Stimulated activated CD8-positive, alpha-beta memory T cell treated with anti-CD3 and anti-CD28 coated beads, Interleukin-15, amount 100 ng/mL, for 4 hours (primary cell): ENCODE measurements around the gene ESPNL.
A peak's percentile ranks its signal among the peaks of the same experiment; 100 is the strongest.

Experiments
- DNase-seq, 2 donors: peaks; one replicate each; pipeline ENCODE4 v3.0.0-alpha.2; 2020; ENCODE audit warnings: low read depth in 2 of 2

The ESPNL gene

GRCh38 chr2:238142382-238143205 is 42.5 kb downstream of the ESPNL start:
- DNase-seq = no peak

- no peak for DNase-seq
Observed at GRCh38 chr2:238143239-238143951, 43.3 kb downstream of the ESPNL start.

- no peak for DNase-seq
Observed at GRCh38 chr2:238144262-238144661, 44.1 kb downstream of the ESPNL start.

GRCh38 chr2:238145046-238145445 is 44.9 kb downstream of the ESPNL start:
- no peak for DNase-seq

- DNase-seq = no peak
Observed at GRCh38 chr2:238145851-238146250, 45.7 kb downstream of the ESPNL start.

- no peak for DNase-seq
Observed at GRCh38 chr2:238146884-238147544, 46.9 kb downstream of the ESPNL start.

- DNase-seq = no peak
Observed at GRCh38 chr2:238148981-238149380, 48.8 kb downstream of the ESPNL start.

GRCh38 chr2:238149841-238150572 is 49.9 kb downstream of the ESPNL start:
- no peak for DNase-seq

GRCh38 chr2:238150686-238151085 is 50.5 kb downstream of the ESPNL start:
- DNase-seq = no peak

- no peak for DNase-seq
Observed at GRCh38 chr2:238151205-238151604, 51.1 kb downstream of the ESPNL start.

GRCh38 chr2:238151628-238152235 is 51.6 kb downstream of the ESPNL start:
- DNase-seq = no peak

- DNase-seq = no peak
Observed at GRCh38 chr2:238152771-238153688, 52.9 kb downstream of the ESPNL start.

- no peak for DNase-seq
Observed at GRCh38 chr2:238154570-238154969, 54.4 kb downstream of the ESPNL start.

- DNase-seq = no peak
Observed at GRCh38 chr2:238155051-238155760, 55.1 kb downstream of the ESPNL start.

GRCh38 chr2:238155761-238156694 is 55.9 kb downstream of the ESPNL start:
- DNase-seq = no peak

GRCh38 chr2:238157506-238158017 is 57.4 kb downstream of the ESPNL start:
- DNase-seq = no peak

- no peak for DNase-seq
Observed at GRCh38 chr2:238158018-238158508, 57.9 kb downstream of the ESPNL start.

GRCh38 chr2:238158509-238159070 is 58.5 kb downstream of the ESPNL start, which contains the start of gene ERFE:
ERFE (plus strand) TSS chr2:238158970; CDS start chr2:238159008, 38 bp downstream.
- DNase-seq = peak in 1 of 2 donors; percentile 12
